DMS153 treated with DMSO at 0.1 percent for 48 hours (cell line): ENCODE data around the gene OR5W2.
"Not testable (repeated sequence)": the region's sequence is repeated elsewhere in the genome, so short reads cannot be mapped to it uniquely, and the experiment has no call there.

Experiments
- DNase-seq: peaks from one replicate; lab custom pipeline; 2025; ENCODE audit not compliant: unreplicated experiment; lab: John Stamatoyannopoulos, UW

Gene OR5W2

DNA sequence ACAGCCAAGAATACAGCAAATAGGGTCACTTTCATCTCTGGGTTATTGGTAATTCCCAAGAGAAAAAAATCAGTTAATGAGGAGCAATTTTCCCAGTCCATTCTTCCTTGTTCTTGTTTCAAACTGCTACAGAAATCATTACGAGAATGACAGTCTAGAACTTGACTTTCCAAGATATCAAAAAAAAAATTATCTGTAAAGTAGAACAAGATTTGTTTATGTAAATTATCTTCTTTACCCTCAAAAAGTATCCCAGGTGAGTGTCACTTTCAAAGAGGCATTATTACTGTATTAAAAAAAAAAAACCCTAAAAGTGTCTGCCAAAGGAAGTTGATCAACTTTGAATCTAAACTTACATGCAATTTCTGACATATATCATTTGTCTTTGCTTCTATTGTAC lies at the start of gene OR5W2:
TSS of gene OR5W2 (minus strand) at position 101 of the 400 bp plus-strand sequence. CDS start at position 101, 0 bp downstream.
- no peak for DNase-seq

DNA sequence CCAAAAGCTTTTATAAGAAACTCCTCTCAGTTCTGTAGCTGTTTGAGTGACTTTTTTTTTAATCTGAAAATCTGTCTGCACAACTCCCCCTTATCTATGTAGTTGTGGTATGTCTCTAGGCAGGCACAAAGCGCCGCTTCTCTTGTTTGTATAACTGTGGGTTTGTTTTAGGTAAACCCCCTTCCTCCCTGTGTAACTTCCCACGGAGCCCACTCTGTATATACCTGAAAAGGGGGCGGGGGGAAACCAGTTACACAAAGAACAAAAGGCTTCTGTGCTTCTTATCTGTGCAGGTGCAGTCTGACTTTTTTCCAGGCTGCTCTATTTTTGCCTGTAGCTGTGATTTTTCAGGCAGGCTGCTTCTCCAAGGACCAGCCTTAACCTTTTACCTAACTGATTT lies 42.1 kb upstream of the OR5W2 start:
- no peak for DNase-seq

DNA sequence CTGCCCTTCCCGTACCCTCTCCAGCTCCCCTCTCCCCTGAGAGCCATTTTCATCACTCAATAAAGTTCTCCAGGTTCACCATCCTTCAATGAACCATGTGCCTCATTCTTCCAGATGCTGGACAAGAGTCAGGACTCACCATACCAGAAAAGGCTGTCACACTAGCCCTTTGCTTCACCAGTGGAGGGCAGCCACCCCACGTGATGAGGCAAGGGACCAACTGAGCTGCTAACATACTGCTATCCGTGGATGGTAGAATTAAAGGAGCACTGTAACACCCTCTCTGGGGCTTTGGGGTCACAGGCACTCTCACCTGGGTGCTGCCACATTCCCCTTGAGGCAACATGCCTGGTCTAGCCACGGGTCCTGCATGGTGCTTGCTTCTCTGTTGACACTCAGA lies 34.9 kb upstream of the OR5W2 start:
- no peak for DNase-seq

DNA sequence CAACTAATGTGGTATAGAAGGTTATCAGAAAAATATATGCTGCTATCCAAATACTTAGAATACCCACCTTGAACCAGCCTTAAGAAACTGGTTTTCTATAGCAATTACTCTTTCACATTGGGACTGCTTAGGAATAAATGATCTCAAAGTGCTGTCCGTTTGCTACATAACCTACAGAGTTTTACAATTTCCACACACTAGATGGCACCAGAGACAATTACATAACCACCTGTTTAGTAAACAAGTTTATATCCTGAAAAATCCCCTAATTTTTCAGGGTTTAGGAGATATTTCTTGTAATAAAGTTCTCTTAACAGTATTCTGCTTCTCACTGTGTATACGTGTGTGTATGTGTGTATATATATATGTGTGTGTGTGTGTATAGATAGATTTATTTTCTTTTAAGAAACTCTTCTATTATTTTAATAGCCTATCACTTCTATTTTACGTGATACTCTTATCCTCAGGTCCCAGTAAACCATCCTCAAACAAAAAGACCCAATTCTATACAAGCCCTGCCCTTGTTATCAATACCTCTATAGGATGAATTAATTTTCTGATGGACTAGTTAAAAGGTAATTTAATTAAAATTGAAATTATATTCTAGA lies 28.5 kb upstream of the OR5W2 start:
- peak; percentile 48 for DNase-seq

DNA sequence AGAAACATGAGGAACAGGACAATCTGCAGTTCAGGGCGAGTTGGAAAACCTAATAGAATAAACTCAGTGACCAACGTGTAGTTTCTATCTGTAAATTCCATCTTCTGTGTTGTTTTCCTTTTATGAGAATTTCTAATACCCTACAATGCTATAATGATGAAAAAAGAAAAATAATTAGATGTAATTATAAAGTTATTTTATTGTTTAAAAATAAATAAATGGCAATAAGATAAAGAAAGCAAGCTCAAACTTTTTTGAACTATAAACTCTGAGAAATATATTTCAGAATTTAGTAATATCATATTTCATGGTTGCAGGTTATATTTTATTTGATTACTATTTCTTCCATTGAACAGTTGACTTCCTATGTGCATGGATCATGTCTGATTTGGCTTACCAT lies 21.9 kb upstream of the OR5W2 start, which contains the start of gene OR5I1:
TSS of gene OR5I1 (minus strand) at position 101 of the 400 bp plus-strand sequence. CDS start at position 101, 0 bp downstream.
- no peak for DNase-seq

DNA sequence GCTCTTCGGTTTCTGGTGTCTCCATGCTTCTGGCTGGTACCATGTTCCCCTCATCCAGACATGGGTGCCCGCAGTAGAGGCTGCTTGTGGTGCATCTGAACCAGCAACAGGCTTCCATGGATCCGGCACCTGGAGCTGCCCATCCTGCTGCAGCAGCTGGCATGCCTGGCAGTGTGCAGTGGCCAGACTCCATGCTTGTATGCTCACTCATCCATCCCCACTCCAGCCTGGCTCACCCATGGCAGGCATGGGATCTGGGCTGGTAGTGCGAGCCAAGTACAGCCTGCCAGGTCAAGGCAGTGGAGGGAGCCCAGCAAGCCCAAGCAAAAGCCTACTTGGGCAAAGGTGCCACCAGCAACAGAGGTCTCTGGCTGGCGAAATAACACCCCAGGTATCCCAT lies 6.2 kb upstream of the OR5W2 start:
- no peak for DNase-seq

DNA sequence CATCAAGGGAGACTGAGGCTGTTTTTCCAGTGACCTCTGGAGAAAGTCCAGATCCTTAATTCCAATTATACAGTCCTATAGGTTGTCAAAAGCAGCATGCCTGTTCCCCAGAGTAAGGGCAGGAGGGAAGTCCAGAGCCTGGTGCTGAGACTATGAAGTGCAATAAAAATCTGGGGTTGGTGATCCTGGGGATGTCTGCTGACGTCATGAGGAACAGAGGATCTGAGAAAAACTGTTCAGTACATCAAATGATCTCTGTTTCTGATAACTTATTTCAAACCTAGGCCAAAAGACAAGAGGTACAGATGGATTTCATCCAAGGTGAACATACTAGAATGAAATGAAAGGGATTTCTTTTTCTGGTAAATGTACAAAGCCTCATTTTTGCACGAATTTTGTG lies 12.1 kb downstream of the OR5W2 start:
- no peak for DNase-seq

DNA sequence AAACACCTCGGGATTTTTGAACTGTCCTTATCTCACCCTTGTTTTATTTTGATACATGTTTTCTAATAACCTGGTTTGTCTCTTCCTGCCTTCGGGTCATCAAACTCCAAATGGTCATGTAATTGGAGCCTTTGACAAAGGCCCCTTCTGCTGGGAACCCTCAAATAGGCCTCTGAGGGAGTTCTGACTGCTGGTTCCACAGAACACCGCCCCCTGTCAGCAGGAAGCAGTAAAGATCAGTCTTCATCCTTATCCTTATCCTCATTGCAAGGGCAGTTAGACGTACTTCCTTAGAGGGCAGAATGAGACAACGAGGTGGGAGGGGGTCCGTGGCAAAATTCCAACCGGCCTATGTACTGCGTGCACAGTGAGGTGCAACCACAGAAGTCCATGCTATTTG lies 19.2 kb downstream of the OR5W2 start:
- DNase-seq = no peak

DNA sequence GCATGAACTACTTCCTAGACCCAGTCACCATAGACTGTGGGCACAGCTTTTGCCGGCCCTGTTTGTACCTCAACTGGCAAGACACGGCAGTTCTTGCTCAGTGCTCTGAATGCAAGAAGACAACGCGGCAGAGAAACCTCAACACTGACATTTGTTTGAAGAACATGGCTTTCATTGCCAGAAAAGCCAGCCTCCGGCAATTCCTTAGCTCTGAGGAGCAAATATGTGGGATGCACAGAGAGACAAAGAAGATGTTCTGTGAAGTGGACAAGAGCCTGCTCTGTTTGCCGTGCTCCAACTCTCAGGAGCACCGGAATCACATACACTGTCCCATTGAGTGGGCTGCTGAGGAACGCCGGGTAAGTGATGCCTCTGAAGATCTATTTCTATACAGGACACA lies 28.9 kb downstream of the OR5W2 start:
- DNase-seq = not testable (repeated sequence)

DNA sequence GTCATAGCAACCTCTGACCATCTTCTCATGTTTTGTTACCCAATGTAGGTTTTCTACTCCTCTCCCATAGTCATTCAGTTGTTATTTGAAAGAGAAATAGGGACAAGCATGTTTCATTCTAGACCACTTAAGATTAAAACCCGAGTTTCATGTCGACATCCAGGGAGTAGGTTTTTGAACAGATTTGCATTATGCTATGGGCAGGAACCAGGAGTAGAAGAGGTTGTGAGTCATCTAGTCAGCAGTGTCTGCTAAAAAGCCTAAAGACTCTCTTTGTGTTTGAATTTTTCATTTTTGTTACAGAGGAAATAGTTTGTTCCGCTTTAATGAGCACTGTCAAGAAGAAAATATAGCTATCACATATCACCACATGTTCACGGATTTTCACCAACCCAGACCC lies 29.4 kb downstream of the OR5W2 start:
- DNase-seq = not testable (repeated sequence)

DNA sequence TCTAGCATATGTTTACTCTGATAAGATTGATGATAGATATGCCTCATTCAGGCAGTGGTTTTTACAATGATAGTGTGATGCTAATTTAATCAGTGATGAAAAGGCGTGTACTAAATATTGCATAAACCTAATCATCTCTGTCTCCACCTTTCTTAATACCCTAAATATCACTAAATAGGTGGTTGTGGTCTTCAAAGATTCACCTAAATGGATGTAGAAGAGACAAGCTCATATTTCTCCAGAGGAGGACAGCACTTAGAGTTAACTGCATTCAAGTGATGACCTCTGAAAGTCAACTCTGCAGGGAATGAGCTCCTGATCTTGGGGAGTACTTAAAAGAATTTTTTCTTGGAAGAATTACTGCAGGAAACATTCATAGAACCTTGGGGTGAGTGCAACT lies 31.4 kb downstream of the OR5W2 start, which contains the start of gene TRIM51:
TSS of gene TRIM51 (plus strand) at position 301 of the 400 bp plus-strand sequence. CDS start 2,132 bp downstream, outside the sequence.
- not testable (repeated sequence) for DNase-seq

DNA sequence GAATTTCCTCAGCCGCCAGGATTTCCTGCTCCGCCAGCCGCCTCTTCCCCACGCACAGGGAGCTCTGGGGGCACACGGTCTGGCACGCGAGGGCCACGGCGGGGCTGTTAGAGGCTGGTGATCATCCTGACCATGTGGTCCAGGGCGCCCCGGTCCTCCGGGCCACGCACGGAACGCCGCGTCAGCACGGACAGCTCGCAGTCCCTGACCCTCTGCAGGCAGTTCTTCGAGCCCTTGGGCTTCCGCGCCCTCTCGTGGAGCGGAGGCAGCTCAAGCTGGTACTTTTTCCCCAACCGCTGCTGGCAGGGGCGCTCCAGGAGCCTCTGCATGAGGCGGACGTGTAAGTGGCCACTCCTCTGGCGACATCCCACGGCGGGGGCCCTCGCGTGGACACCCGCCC lies 41.2 kb downstream of the OR5W2 start:
- DNase-seq = not testable (repeated sequence)

DNA sequence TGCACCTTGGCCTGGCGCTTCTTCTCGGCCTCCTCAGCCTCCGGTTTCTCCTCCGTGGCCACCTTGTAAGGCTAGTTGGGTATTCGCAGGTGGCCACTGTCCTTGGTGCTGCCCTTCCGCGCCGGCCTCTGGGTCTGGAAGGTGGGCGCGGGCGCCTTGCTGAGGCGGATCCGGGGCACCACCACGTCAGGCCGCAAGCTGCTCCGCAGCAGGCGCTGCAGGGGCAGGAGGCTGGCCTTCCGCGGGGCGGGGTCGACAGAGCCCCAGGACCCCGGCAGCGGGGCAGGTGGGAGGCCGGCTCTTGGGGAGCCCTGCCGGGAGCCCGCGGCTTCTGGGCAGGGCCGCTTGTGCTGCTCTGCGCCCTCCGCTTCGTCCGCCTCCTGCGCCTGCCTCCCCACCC lies 41.7 kb downstream of the OR5W2 start:
- DNase-seq = not testable (repeated sequence)

DNA sequence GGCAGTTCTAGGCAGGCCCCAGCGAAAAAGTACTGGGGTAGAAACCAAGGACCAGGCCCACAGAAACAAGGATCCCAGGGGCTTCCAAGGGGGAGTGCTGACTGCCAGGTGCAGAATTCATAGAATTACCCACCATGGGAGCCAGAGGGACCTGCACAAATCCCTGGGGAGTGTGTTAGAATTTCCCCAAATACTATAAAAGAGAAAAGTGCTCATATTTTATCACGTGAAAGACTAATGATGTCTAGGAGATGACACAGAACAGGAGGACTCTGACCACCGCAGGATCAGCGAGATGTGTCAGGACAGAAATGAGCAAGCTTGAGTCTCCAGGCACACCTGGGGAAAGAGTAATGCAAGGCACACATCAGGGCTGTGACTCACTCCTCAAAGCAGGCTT lies 47.0 kb downstream of the OR5W2 start:
- not testable (repeated sequence) for DNase-seq
